ENCODE results near the gene ZNF358.
"Not testable (repeated sequence)": the region's sequence is repeated elsewhere in the genome, so short reads cannot be mapped to it uniquely, and the experiment has no call there.

ZNF358 gene

DNA sequence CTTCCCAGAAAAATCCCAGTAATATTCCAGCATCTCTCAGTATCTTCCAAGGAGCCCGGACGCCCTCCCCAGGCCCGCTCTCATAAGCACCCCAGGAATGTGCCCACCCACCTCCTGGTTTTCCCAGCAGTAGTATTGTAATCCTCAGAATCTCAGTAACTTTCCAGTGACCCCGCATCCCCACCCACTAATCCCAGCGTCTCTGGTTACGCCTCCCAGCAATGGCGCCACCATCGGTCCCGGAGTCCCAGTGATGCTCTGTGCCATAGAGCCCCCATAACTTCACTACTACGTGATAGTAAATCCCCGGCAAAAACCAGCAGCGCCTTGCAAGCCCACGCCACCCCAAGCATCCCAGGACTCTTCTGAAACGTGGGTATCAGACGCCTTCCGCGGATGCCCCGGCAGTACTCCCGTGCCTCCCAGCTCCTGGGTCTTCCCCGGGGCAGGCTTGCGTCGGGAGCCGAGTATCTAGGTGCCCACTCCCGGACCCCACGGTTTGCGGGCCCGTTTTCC, 18.7 kb downstream of the ZNF358 start:
- H3K4me1 ChIP-seq (ENCODE audit: control insufficient read depth, insufficient read depth, low read length): peaks cover 15% of the 10 kb centered on the region

DNA sequence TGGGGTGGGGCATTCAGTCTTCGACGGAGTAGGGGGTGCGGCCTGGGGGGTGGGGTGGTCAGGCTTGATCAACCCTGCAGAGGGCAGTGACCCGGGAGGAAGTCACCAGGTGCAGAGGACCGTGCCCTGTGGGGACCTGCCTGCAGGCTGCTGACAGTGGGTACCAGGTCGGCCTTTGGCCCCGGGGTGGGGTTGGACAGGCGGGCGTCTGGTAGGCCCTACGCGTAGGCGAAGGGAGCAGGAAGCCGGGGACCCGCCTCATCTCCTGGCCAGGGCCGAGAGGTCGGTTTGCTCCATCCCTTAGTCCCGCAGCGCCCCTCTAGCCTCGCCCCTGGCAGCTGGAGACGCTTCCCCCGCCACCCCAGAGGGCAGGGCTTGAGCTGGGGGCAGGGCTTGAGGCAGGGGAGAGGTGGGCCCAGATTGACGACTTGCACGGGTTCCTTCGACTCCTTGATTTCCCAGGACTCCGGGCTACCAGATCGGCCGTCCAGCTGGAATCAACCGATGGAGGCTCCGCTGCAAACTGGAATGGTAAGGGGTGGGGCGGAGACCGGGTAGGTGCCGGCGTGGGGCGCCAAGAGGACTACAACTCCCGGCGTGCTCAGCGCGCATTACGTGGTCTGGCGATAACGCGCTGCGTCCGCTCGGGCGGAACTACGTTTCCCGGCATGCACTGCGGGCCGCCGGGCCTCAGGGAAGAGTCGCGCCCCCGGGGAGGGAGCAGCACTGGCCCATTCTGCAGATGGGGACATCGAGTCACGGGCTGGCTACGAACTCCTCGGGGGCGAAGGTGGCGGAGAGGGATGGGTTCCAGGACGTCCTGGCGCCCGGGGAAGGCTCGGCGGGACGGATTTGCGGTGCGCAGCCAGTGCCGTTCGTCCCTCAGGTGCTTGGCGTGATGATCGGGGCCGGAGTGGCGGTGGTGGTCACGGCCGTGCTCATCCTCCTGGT, 19.4 kb downstream of the ZNF358 start, which contains the start of gene PNPLA6:
PNPLA6 (plus strand) TSS at position 671 of the 951 bp plus-strand sequence; CDS start at position 743, 72 bp downstream.
- H3K9ac ChIP-seq (ENCODE audit: low read depth, low read length): peak within 1 kb of the TSS; percentile 88
- peak within 1 kb of the TSS; percentile 98 for H3K4me3 ChIP-seq (ENCODE audit: low read length)
- H3K9me3 ChIP-seq (replicated peaks; ENCODE audit: low read length): no peaks in the 10 kb centered on the region
- H3K36me3 ChIP-seq (ENCODE audit: insufficient read depth, low read length): peaks cover 9% of the 10 kb centered on the region
- H3K27me3 ChIP-seq (ENCODE audit: control insufficient read depth, insufficient read depth, low read length): no peaks in the 10 kb centered on the region
- peaks cover 15% of the 10 kb centered on the region for H3K4me1 ChIP-seq (ENCODE audit: control insufficient read depth, insufficient read depth, low read length)
- H3K4me2 ChIP-seq (ENCODE audit: low read length): peak within 1 kb of the TSS; percentile 99

More for the DNA sequence above, 18.7 kb downstream of the ZNF358 start:
- H3K27me3 ChIP-seq (ENCODE audit: control insufficient read depth, insufficient read depth, low read length): no peaks in the 10 kb centered on the region
- H3K9ac ChIP-seq (ENCODE audit: low read depth, low read length): peak overlapping the region; percentile 88
- H3K9me3 ChIP-seq (replicated peaks; ENCODE audit: low read length): no peaks in the 10 kb centered on the region
- peaks cover 6% of the 10 kb centered on the region for H3K36me3 ChIP-seq (ENCODE audit: insufficient read depth, low read length)
- H3K4me2 ChIP-seq (ENCODE audit: low read length): peak overlapping the region; percentile 99
- peak overlapping the region; percentile 98 for H3K4me3 ChIP-seq (ENCODE audit: low read length)

DNA sequence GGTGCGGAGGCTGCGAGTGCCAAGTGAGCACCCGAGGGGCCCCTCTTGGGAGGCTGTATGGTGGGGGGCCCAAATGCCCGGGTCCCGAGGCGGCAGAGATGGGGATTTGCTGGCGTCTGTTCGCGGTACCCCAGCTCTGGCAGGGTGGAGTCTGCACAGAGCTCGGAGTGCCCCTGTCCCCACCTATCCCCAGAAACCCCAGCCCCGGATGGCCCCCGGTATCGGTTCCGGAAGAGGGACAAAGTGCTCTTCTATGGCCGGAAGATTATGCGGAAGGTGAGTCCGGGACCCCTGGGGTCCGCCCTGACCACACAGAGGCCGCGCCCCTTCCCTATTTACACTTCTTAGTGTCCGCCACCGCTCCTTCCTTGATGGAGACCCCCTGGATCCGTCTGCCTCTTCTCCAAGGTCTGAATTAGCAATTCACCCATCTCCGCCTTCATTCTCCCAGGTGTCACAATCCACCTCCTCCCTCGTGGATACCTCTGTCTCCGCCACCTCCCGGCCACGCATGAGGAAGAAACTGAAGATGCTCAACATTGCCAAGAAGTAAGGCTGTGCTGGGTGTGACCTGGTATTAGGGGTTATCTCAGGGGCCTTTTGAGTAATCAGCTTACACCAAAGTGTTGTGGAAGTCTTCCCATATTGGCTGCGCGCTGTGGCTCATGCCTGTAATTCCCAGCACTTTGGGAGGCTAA, 20.2 kb downstream of the ZNF358 start:
- H3K4me3 ChIP-seq (ENCODE audit: low read length): peak overlapping the region; percentile 98
- peaks cover 15% of the 10 kb centered on the region for H3K4me1 ChIP-seq (ENCODE audit: control insufficient read depth, insufficient read depth, low read length)
- H3K27me3 ChIP-seq (ENCODE audit: control insufficient read depth, insufficient read depth, low read length): no peaks in the 10 kb centered on the region
- H3K4me2 ChIP-seq (ENCODE audit: low read length): peak overlapping the region; percentile 99
- peak overlapping the region; percentile 88 for H3K9ac ChIP-seq (ENCODE audit: low read depth, low read length)
- peaks cover 12% of the 10 kb centered on the region for H3K36me3 ChIP-seq (ENCODE audit: insufficient read depth, low read length)
- H3K9me3 ChIP-seq (replicated peaks; ENCODE audit: low read length): no peaks in the 10 kb centered on the region

DNA sequence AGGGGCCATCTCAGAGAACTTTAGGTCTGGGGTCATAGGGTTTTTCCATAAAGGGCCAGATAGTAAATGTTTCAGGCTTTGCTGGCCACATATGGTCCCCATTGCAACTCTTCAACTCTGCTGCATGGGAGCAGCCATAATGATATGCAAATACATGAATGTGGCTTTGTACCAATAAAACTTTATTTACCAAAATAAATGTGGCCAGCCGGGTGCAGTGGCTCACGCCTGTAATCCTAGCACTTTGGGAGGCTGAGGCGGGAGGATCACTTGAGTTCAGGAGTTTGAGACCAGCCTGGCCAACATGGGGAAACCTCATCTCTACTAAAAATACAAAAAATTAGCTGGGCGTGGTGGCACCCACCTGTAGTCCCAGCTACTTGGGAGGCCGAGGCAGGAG, 23.1 kb downstream of the ZNF358 start:
- not testable (repeated sequence) for H3K4me1 ChIP-seq (ENCODE audit: control insufficient read depth, insufficient read depth, low read length); H3K27me3 ChIP-seq (ENCODE audit: control insufficient read depth, insufficient read depth, low read length); H3K9me3 ChIP-seq (replicated peaks; ENCODE audit: low read length); H3K4me3 ChIP-seq (ENCODE audit: low read length); H3K4me2 ChIP-seq (ENCODE audit: low read length); H3K9ac ChIP-seq (ENCODE audit: low read depth, low read length)
- H3K36me3 ChIP-seq (ENCODE audit: insufficient read depth, low read length): peaks cover 17% of the 10 kb centered on the region

DNA sequence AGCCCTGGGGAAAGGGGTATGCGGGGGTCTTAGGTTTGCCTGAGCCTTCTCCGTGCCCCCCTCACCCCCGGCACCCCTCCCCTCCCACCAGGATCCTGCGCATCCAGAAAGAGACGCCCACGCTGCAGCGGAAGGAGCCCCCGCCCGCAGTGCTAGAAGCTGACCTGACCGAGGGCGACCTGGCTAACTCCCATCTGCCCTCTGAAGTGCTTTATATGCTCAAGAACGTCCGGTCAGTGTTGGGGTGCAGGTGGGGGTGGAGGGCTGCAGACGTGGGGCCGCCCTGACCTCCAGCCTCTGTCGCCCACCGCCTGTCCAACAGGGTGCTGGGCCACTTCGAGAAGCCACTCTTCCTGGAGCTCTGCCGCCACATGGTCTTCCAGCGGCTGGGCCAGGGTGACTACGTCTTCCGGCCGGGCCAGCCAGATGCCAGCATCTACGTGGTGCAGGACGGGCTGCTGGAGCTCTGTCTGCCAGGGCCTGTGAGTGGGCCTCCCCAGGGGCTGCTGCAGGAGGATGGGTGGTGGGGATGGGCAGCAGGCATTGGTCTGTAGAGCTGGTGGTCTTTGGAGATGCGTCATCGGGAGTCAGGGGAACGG, 24.0 kb downstream of the ZNF358 start:
- H3K4me1 ChIP-seq (ENCODE audit: control insufficient read depth, insufficient read depth, low read length): peaks cover 5% of the 10 kb centered on the region
- no peak overlapping the region for H3K4me2 ChIP-seq (ENCODE audit: low read length)
- peaks cover 17% of the 10 kb centered on the region for H3K36me3 ChIP-seq (ENCODE audit: insufficient read depth, low read length)
- H3K9ac ChIP-seq (ENCODE audit: low read depth, low read length): no peak overlapping the region
- no peaks in the 10 kb centered on the region for H3K27me3 ChIP-seq (ENCODE audit: control insufficient read depth, insufficient read depth, low read length)
- H3K9me3 ChIP-seq (replicated peaks; ENCODE audit: low read length): no peaks in the 10 kb centered on the region
- no peak overlapping the region for H3K4me3 ChIP-seq (ENCODE audit: low read length)

DNA sequence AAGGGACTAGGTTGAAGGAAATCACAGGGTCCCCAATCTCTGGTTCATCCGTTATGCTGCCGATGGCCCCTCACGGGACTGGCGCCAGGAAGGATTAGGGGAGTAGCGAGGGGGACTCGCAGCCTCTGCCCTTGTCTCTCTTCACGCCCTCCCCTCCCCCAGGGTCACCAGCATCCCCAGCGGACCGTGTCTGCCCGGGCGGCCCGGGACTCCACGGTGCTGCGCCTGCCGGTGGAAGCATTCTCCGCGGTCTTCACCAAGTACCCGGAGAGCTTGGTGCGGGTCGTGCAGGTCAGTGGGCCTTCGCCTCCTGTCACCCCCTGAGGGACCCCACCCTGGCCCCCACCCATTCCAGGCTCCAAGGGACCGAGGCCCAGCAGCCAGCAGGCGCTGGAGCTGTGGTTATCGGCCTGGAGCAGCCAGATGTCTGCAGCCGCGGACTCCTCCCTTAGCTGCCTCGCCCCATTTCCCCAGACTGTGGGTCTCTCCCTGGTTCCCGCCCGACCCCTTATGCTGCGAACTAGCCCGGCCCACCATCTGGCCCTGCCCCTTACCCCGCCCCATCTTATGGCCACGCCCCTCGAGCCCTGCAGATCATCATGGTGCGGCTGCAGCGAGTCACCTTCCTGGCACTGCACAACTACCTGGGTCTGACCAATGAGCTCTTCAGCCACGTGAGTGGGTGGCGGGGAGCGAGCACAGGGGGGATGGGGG, 25.0 kb downstream of the ZNF358 start:
- Histone ChIP-seq H3K27me3 (ENCODE audit: control insufficient read depth, insufficient read depth, low read length) (no peaks in the 10 kb centered on the region), H3K4me2 (ENCODE audit: low read length) (no peak overlapping the region), H3K9ac (ENCODE audit: low read depth, low read length) (no peak overlapping the region), H3K4me3 (ENCODE audit: low read length) (no peak overlapping the region), H3K4me1 (ENCODE audit: control insufficient read depth, insufficient read depth, low read length) (peaks cover 5% of the 10 kb centered on the region), H3K36me3 (ENCODE audit: insufficient read depth, low read length) (peaks cover 17% of the 10 kb centered on the region), H3K9me3 (replicated peaks; ENCODE audit: low read length) (no peaks in the 10 kb centered on the region)

DNA sequence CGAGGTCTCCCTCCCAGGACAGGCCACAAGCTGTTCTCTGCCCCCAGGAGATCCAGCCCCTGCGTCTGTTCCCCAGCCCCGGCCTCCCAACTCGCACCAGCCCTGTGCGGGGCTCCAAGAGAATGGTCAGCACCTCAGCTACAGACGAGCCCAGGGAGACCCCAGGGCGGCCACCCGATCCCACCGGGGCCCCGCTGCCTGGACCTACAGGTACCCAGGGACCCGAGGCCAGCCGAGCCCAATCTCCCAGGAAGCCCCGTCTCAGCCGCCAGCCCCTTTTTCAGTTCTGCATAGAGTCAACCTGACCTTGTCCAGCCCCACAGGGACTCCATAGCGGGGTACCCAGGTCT, 25.5 kb downstream of the ZNF358 start:
- Histone ChIP-seq H3K27me3 (ENCODE audit: control insufficient read depth, insufficient read depth, low read length) (no peaks in the 10 kb centered on the region), H3K9me3 (replicated peaks; ENCODE audit: low read length) (no peaks in the 10 kb centered on the region), H3K4me2 (ENCODE audit: low read length) (no peak overlapping the region), H3K36me3 (ENCODE audit: insufficient read depth, low read length) (peaks cover 17% of the 10 kb centered on the region), H3K4me1 (ENCODE audit: control insufficient read depth, insufficient read depth, low read length) (peaks cover under 1% of the 10 kb centered on the region), H3K4me3 (ENCODE audit: low read length) (no peak overlapping the region), H3K9ac (ENCODE audit: low read depth, low read length) (no peak overlapping the region)

DNA sequence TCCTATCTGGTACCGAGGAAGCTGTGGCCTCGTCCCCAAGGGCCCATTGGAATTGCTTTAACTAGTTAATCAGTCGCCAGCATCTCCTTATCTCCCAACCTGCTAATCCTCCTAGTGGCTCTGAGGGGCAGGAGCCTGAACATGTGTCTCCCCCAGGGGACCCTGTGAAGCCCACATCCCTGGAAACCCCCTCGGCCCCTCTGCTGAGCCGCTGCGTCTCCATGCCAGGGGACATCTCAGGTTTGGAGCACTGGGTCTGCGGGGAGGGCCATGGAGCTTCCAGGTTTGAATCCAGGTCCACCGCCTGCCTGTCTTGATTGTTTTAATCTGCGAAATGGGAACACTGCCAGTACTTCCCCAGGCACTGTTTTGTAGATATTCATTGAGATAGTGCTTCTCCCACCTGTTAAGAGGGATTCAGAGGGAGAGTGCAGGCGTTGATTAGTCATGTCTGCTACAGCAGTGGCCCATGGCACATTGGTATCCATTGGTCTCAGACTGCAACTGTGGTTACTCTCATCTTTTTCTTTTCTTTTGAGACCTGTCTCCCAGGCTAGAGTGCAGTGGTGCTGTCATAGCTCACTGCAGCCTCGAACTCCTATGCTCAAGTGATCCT, 26.0 kb downstream of the ZNF358 start:
- H3K9me3 ChIP-seq (replicated peaks; ENCODE audit: low read length): no peaks in the 10 kb centered on the region
- H3K4me3 ChIP-seq (ENCODE audit: low read length): no peak overlapping the region
- peaks cover 17% of the 10 kb centered on the region for H3K36me3 ChIP-seq (ENCODE audit: insufficient read depth, low read length)

DNA sequence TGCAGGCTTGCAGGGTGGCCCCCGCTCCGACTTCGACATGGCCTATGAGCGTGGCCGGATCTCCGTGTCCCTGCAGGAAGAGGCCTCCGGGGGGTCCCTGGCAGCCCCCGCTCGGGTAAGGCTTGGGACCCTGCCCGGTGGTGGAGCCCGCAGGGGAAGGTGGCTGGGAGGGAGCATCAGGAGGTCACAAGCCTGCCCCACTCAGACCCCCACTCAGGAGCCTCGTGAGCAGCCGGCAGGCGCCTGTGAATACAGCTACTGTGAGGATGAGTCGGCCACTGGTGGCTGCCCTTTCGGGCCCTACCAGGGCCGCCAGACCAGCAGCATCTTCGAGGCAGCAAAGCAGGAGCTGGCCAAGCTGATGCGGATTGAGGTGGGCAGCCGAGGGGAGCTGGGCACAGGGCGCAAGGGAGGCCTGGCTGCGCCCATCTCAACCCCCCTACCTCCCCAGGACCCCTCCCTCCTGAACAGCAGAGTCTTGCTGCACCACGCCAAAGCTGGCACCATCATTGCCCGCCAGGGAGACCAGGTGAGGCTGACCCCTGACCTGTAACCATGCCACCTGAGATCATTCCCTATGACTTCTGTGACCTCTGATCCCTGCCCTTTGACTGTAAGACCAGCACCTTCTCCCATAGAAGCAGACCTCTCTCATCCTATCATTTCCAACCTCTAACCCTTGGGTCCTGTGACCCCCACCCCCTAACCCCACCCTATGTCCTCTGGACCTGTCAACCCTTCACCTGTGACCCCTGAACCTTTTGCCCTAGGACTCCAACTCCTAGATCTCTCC, 26.8 kb downstream of the ZNF358 start:
- Histone ChIP-seq H3K4me1 (ENCODE audit: control insufficient read depth, insufficient read depth, low read length) (no peaks in the 10 kb centered on the region), H3K4me3 (ENCODE audit: low read length) (no peak overlapping the region), H3K27me3 (ENCODE audit: control insufficient read depth, insufficient read depth, low read length) (no peaks in the 10 kb centered on the region), H3K4me2 (ENCODE audit: low read length) (no peak overlapping the region), H3K9ac (ENCODE audit: low read depth, low read length) (no peak overlapping the region), H3K36me3 (ENCODE audit: insufficient read depth, low read length) (peaks cover 17% of the 10 kb centered on the region), H3K9me3 (replicated peaks; ENCODE audit: low read length) (no peaks in the 10 kb centered on the region)

More for the DNA sequence above, 26.0 kb downstream of the ZNF358 start:
- H3K4me1 ChIP-seq (ENCODE audit: control insufficient read depth, insufficient read depth, low read length): no peaks in the 10 kb centered on the region
- H3K9ac ChIP-seq (ENCODE audit: low read depth, low read length): no peak overlapping the region
- no peak overlapping the region for H3K4me2 ChIP-seq (ENCODE audit: low read length)
- no peaks in the 10 kb centered on the region for H3K27me3 ChIP-seq (ENCODE audit: control insufficient read depth, insufficient read depth, low read length)

DNA sequence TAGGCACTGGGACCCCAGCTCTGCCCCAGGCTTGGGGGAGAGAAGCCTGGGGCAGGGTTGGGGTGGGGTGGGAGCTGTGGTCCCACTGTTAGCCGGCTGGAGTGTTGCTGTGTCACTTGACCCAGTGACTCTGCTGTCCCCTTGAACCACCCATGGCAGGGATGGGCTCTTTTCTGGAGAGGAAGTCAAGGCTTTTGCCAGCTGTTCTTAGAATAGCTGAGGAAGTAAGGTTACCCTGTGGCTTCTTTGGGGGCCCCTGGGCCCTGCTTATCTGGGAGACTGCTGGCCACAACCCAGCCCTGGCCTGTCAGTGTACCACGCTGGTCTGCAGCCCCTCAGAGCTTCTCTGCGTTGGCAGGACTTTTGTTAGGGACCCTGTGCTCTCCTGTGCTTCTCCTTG, 28.7 kb downstream of the ZNF358 start:
- no peak overlapping the region for H3K4me2 ChIP-seq (ENCODE audit: low read length)
- no peak overlapping the region for H3K9ac ChIP-seq (ENCODE audit: low read depth, low read length)
- peaks cover 17% of the 10 kb centered on the region for H3K36me3 ChIP-seq (ENCODE audit: insufficient read depth, low read length)
- no peak overlapping the region for H3K4me3 ChIP-seq (ENCODE audit: low read length)
- H3K9me3 ChIP-seq (replicated peaks; ENCODE audit: low read length): no peaks in the 10 kb centered on the region
- H3K4me1 ChIP-seq (ENCODE audit: control insufficient read depth, insufficient read depth, low read length): no peaks in the 10 kb centered on the region
- no peaks in the 10 kb centered on the region for H3K27me3 ChIP-seq (ENCODE audit: control insufficient read depth, insufficient read depth, low read length)

Measured in skeletal muscle satellite cell (primary cell).